Naive thymus-derived CD4-positive, alpha-beta T cell (primary cell): ENCODE measurements around the gene CCDC85C. TPM values are rescaled to one million over a fixed set of nuclear protein-coding genes. Genes with fewer than 3 reads are reported as not detected.

ENCODE experiments used
- ATAC-seq: fragments of 150-1000 bp; cut with Tn5 transposase; 2 replicates; pipeline ENCODE4 v1.10.0; 2021; ENCODE audit warnings: mild to moderate bottlenecking, moderate library complexity
- CTCF ChIA-PET: fragments of 350-600 bp; sonication (Branson Sonifier 250); formaldehyde crosslinking; loops from one replicate; lab custom pipeline; 2021; ENCODE audit warnings: antibody characterized with exemption; lab: Charles Lee
- POLR2A ChIA-PET: fragments of 350-600 bp; sonication (Branson Sonifier 250); formaldehyde crosslinking; loops from one replicate; lab custom pipeline; 2021; ENCODE audit warnings: antibody characterized with exemption, inconsistent platforms; lab: Charles Lee
- DNase-seq, 9 donors: peaks; one replicate each; pipeline versions ENCODE4 v3.0.0 to v3.0.0-alpha.2; 2020 to 2022; ENCODE audit warnings: mixed read lengths in 1 of 9
- H3K27ac ChIP-seq: one replicate; pipeline ENCODE4 v1.7.0; 2013; ENCODE audit warnings: mild to moderate bottlenecking, low read depth, low read length, moderate library complexity
- H3K27me3 ChIP-seq, 2 donors: one replicate each; pipeline ENCODE4 v1.7.0; 2013; ENCODE audit warnings: low read length in 2 of 2, mild to moderate bottlenecking in 2 of 2, moderate library complexity in 2 of 2; ENCODE audit not compliant: control insufficient read depth in 2 of 2, insufficient read depth in 2 of 2
- H3K36me3 ChIP-seq, 3 experiments: 1 replicate in 2 of 3; 2 replicates in 1 of 3; pipeline ENCODE4 v1.7.0; 2013; ENCODE audit warnings: low read length in 3 of 3, mild to moderate bottlenecking in 3 of 3, moderate library complexity in 1 of 3; ENCODE audit not compliant: insufficient read depth in 3 of 3, control insufficient read depth in 2 of 3
- H3K4me1 ChIP-seq, 2 donors: one replicate each; pipeline ENCODE4 v1.7.0; 2013; ENCODE audit warnings: low read length in 2 of 2, mild to moderate bottlenecking in 2 of 2, moderate library complexity in 1 of 2; ENCODE audit not compliant: control insufficient read depth in 2 of 2, insufficient read depth in 2 of 2
- H3K4me3 ChIP-seq: 2 replicates; pipeline ENCODE4 v1.7.0; 2013; ENCODE audit warnings: mild to moderate bottlenecking, low read length
- H3K9me3 ChIP-seq, 3 experiments: 1 replicate in 2 of 3; 2 replicates in 1 of 3; pipeline ENCODE4 v1.7.0; 2013; ENCODE audit warnings: low read length in 3 of 3; ENCODE audit not compliant: control insufficient read depth in 2 of 3
- H3K27ac Mint-ChIP-seq, 9 donors: one replicate each; pipeline ENCODE4 v1.8.0; 2020 to 2022; ENCODE audit warnings: mixed read lengths in 9 of 9, mild to moderate bottlenecking in 8 of 9, moderate library complexity in 5 of 9, inconsistent platforms in 2 of 9
- H3K27me3 Mint-ChIP-seq, 5 donors: one replicate each; pipeline ENCODE4 v1.8.0; 2021 to 2022; ENCODE audit warnings: mixed read lengths in 5 of 5, mild to moderate bottlenecking in 1 of 5
- H3K36me3 Mint-ChIP-seq, 5 donors: one replicate each; pipeline ENCODE4 v1.8.0; 2020 to 2022; ENCODE audit warnings: mixed read lengths in 5 of 5, mild to moderate bottlenecking in 3 of 5, inconsistent platforms in 1 of 5
- H3K4me1 Mint-ChIP-seq, 7 donors: one replicate each; pipeline ENCODE4 v1.8.0; 2020 to 2022; ENCODE audit warnings: mixed read lengths in 7 of 7, mild to moderate bottlenecking in 3 of 7, inconsistent platforms in 1 of 7
- H3K4me3 Mint-ChIP-seq, 10 donors: one replicate each; pipeline ENCODE4 v1.8.0; 2020 to 2022; ENCODE audit warnings: mild to moderate bottlenecking in 10 of 10, mixed read lengths in 10 of 10, moderate library complexity in 6 of 10, inconsistent platforms in 2 of 10
- H3K9me3 Mint-ChIP-seq, 11 donors: one replicate each; pipeline ENCODE4 v1.8.0; 2020 to 2022; ENCODE audit warnings: mixed read lengths in 11 of 11, mild to moderate bottlenecking in 4 of 11, inconsistent platforms in 1 of 11, moderate library complexity in 1 of 11
- intact Hi-C, 2 donors: fragments of 100-400 bp; cut with micrococcal nuclease; formaldehyde crosslinking; loops; one replicate each; pipeline ENCODE4 v1.15.1; 2023
- polyA plus RNA-seq, 2 donors: library from polyadenylated mRNA; unstranded; fragments of 300-500 nt; fragmentation: Illumina TruSeq; gene quantifications; one replicate each; pipeline ENCODE4 v1.2.3, GENCODE V29; 2021
- total RNA-seq, 6 experiments: library from RNA in 5 of 6; stranded (reverse) in 5 of 6; gene quantifications; 1 replicate in 5 of 6; 2 replicates in 1 of 6; pipeline ENCODE4 v1.2.3 and lab custom pipeline; 2021 to 2026

CCDC85C gene
- total and polyA plus RNA-seq, 7 experiments from 2014 or later = 0.76 to 9.9 (median 7.8) TPM

DNA sequence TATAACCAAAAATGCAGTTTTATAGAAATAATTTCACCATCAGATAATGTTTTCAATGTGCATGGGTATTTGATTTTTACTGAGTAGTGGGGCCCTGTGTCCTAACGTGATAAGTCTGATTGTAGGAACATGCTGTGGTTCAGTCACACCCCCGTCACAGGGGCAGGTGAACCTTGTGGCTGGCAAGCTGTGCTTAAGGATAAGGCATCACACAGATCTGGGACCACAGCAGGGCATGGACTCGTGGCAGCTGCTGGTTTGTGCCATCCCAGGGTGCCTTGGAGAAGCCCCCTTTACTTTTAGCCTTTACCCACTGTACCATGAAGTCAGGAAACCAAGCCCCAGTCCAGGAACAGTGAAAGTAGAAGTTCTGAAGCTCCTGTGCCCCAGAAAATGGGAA is 106.1 kb downstream of the CCDC85C start:
- Mint-ChIP-seq H3K4me1 (peaks cover 5 to 17% (median 9%) of the 10 kb centered on the region in 7 donors), H3K9me3 (no peaks in the 10 kb centered on the region), H3K27me3 (no peaks in the 10 kb centered on the region), H3K36me3 (peaks cover 13 to 74% (median 28%) of the 10 kb centered on the region in 5 donors), H3K4me3 (no peak overlapping the region), H3K27ac (no peak overlapping the region)
- Histone ChIP-seq H3K27me3 (no peaks in the 10 kb centered on the region), H3K4me3 (no peak overlapping the region), H3K27ac (no peak overlapping the region), H3K9me3 (no peaks in the 10 kb centered on the region), H3K36me3 (peaks cover 35 to 96% (median 57%) of the 10 kb centered on the region in 3 experiments), H3K4me1 (no peaks in the 10 kb centered on the region)
- POLR2A ChIA-PET = no interaction called here
- DNase-seq (no peak), ATAC-seq (no peak)
- CTCF ChIA-PET = no interaction called here
- intact Hi-C loops = no loop called here

DNA sequence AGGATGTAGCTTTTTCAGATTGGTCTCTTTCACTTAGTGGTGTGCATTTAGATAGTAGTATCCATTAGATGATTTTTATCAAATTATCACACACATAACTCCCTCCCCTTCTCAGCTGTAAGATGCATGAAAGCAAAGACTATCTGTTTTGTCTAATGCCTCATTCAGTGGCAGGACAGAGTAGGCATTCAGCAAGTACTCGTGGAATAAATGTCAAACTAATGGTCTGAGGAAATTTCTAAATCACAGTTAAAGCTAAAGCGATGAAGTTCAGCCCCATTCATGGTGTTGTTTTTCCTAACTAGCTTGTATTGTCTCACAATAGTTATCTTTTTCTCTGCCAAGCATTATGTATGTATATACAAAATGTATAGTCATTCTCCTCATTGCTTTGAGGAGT is 106.7 kb downstream of the CCDC85C start:
- Mint-ChIP-seq H3K9me3 (no peaks in the 10 kb centered on the region), H3K27ac (peak overlapping the region in 1 of 9 donors; percentile 2), H3K4me1 (peaks cover 5 to 22% (median 13%) of the 10 kb centered on the region in 7 donors), H3K4me3 (no peak overlapping the region), H3K27me3 (no peaks in the 10 kb centered on the region), H3K36me3 (peaks cover 16 to 71% (median 28%) of the 10 kb centered on the region in 5 donors)
- DNase-seq (no peak), ATAC-seq (no peak)
- Histone ChIP-seq H3K9me3 (no peaks in the 10 kb centered on the region), H3K27ac (no peak overlapping the region), H3K4me1 (no peaks in the 10 kb centered on the region), H3K4me3 (no peak overlapping the region), H3K36me3 (peaks cover 34 to 96% (median 52%) of the 10 kb centered on the region in 3 experiments), H3K27me3 (no peaks in the 10 kb centered on the region)
- intact Hi-C loops = no loop called here
- POLR2A ChIA-PET = interaction anchor here (0.5 kb wide), 1 partner anchor 131 kb away, joined by 3 read pairs; no protein-coding TSS in a partner anchor
- CTCF ChIA-PET = no interaction called here

DNA sequence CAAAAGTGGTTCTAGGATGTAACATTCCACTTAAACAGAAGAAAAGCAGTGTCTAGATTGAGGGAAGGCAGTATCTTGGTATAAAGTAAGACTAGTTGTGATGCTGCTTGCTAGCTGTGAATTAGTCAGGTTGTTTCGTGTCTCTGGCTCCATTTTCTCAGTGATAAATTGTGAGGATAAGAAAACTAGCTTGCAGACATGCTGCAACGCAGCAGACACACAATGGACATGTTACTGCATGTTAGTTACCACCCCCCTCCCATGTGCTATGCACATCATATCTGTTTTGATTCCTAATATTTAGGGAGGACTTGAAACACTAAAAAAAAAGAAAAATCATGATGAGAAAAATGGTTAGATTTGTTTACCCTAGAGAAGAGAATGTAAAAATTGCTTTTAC is 119.9 kb downstream of the CCDC85C start:
- DNase-seq (no peak), ATAC-seq (no peak)
- H3K36me3 ChIP-seq = peaks cover 0 to 6% (median 0%) of the 10 kb centered on the region in 3 experiments
- ChIA-PET POLR2A (no interaction called here), CTCF (interaction anchor here (0.8 kb wide), 1 partner anchor 52 kb away, joined by 3 read pairs; no protein-coding TSS in a partner anchor)
- H3K4me1 ChIP-seq = peaks cover 20 to 33% of the 10 kb centered on the region in 2 donors
- peak overlapping the region in 1 of 9 donors; percentile 62 for H3K27ac Mint-ChIP-seq
- H3K27me3 ChIP-seq = no peaks in the 10 kb centered on the region
- peak overlapping the region in 5 of 10 donors; percentile 0 to 100 (median 34) for H3K4me3 Mint-ChIP-seq
- H3K4me3 ChIP-seq = no peak overlapping the region
- no peak overlapping the region for H3K27ac ChIP-seq
- intact Hi-C loops = loop anchor here (5.0 to 10.0 kb wide), 4 partner anchors 583 to 891 kb away; partner anchors contain the start of genes EVL (in 1 of the 2), SLC25A29 (in 1 of the 2) and WDR25 (in 1 of the 2)
- H3K36me3 Mint-ChIP-seq = no peaks in the 10 kb centered on the region
- peaks cover 44 to 84% (median 76%) of the 10 kb centered on the region in 7 donors for H3K4me1 Mint-ChIP-seq
- H3K9me3 ChIP-seq = no peaks in the 10 kb centered on the region
- peaks cover 0 to 1% (median 0%) of the 10 kb centered on the region in 11 donors for H3K9me3 Mint-ChIP-seq
- no peaks in the 10 kb centered on the region for H3K27me3 Mint-ChIP-seq

DNA sequence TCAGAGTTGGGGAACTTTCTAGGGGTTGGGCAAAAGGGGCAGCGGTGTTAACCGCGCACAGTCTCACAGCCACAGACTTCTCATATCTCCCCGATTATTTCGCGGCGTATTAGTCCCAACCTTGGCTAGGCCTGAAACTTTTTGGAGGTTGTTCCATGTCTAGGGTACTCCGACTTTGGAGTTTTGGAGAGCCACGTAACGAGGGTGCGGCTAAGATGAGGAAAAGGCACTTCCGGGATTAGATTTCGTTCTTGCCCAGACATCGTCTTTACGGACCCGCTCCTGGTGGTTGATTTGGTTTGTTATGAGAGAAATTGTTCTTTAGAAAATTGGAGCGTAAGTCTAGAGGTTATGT is 122.3 kb downstream of the CCDC85C start:
- peaks cover 50 to 79% (median 71%) of the 10 kb centered on the region in 7 donors for H3K4me1 Mint-ChIP-seq
- Histone ChIP-seq H3K4me1 (peaks cover 26 to 34% of the 10 kb centered on the region in 2 donors), H3K4me3 (peak overlapping the region; percentile 86), H3K36me3 (peaks cover 0 to 6% (median 0%) of the 10 kb centered on the region in 3 experiments), H3K27me3 (no peaks in the 10 kb centered on the region), H3K27ac (peak overlapping the region; percentile 93), H3K9me3 (no peaks in the 10 kb centered on the region)
- H3K4me3 Mint-ChIP-seq = peak overlapping the region; percentile 89 to 100 (median 98)
- ChIA-PET POLR2A (interaction anchor here (0.6 to 1.7 kb wide), 5 partner anchors 10 to 1879 kb away, joined by 3 to 38 read pairs (median 9); partner anchors contain the start of genes CCDC85C and CYP46A1), CTCF (no interaction called here)
- intact Hi-C loops = loop anchor here (1.0 to 10.0 kb wide), 9 partner anchors 123 to 893 kb away; partner anchors contain the start of genes CCDC85C (in 2 of the 2), CYP46A1 (in 2 of the 2), EML1 (in 1 of the 2) and EVL (in 1 of the 2)
- peak overlapping the region; percentile 95 to 99 (median 98) for H3K27ac Mint-ChIP-seq
- H3K9me3 Mint-ChIP-seq = peaks cover 0 to 1% (median 0%) of the 10 kb centered on the region in 11 donors
- DNase-seq (peak in 5 of 9 donors; percentile 16 to 33 (median 21)), ATAC-seq (no peak)
- no peaks in the 10 kb centered on the region for H3K27me3 Mint-ChIP-seq
- H3K36me3 Mint-ChIP-seq = no peaks in the 10 kb centered on the region

DNA sequence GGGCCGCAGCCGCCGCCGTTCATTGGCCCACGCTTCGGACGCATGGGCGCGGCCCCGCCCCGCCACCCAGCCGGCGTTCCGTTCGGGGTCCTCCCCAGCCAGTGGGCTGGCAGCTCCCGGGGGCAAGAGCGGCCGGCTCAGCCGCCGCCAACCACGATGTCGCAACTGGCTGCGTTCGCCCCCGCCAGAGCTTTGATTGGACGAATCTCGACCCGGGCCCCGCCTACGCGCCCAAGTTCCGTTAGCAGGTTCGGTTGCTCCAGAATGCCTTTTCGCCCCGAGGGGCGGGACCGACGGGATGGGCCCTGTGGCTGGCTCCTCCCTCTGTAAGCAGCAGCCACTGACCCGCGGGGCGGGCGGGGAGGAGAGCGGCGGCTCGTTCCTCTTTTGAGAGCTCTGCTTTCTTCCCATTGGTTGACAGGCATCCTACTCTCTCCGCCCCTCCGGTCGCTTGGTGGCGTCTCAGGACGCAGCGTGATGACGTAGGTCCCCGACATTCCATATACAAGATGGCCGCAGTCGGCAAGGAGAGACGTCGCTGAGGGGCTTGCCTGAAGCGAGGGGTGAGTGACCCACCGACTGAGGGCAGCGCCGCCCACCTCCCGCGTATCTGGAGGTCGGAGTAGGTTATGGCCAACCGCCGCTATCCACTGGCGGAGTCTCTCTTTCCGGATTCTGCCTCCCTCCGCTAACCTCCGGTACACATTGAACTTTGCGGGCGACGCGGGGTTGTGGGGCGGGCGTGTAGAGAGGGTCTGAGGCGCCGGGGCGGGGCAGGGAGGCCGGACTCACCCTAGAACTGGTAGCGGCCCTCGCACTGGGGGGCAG is 122.9 kb downstream of the CCDC85C start, which contains the start of gene CCNK:
CCNK (plus strand) TSS at position 493 of the 828 bp plus-strand sequence. CDS start 11,269 bp downstream, outside the sequence.
- H3K4me3 Mint-ChIP-seq = peak within 1 kb of the TSS; percentile 89 to 100 (median 98)
- Histone ChIP-seq H3K27me3 (no peaks in the 10 kb centered on the region), H3K4me1 (peaks cover 26 to 34% of the 10 kb centered on the region in 2 donors), H3K27ac (peak within 1 kb of the TSS; percentile 93), H3K36me3 (peaks cover 0 to 6% (median 0%) of the 10 kb centered on the region in 3 experiments), H3K4me3 (peak within 1 kb of the TSS; percentile 86), H3K9me3 (no peaks in the 10 kb centered on the region)
- no peaks in the 10 kb centered on the region for H3K27me3 Mint-ChIP-seq
- H3K27ac Mint-ChIP-seq = peak within 1 kb of the TSS; percentile 95 to 99 (median 98)
- H3K9me3 Mint-ChIP-seq = peaks cover 0 to 1% (median 0%) of the 10 kb centered on the region in 11 donors
- peaks cover 44 to 79% (median 70%) of the 10 kb centered on the region in 7 donors for H3K4me1 Mint-ChIP-seq
- no peaks in the 10 kb centered on the region for H3K36me3 Mint-ChIP-seq
- ATAC-seq (peak; percentile 92), DNase-seq (peak; percentile 98 to 100 (median 100))
- intact Hi-C loops = loop anchor here (1.0 to 10.0 kb wide), 9 partner anchors 123 to 894 kb away; partner anchors contain the start of genes CCDC85C (in 2 of the 2), CYP46A1 (in 2 of the 2), EML1 (in 1 of the 2) and EVL (in 1 of the 2)
- ChIA-PET POLR2A (interaction anchor here (0.6 to 1.7 kb wide), 16 partner anchors 9 to 1879 kb away, joined by 3 to 38 read pairs (median 3); partner anchors contain the start of genes CCDC85C and CYP46A1), CTCF (interaction anchor here (0.6 to 1.0 kb wide), 3 partner anchors 45 to 418 kb away, joined by 3 to 4 read pairs (median 3); no protein-coding TSS in a partner anchor)
